ENCODE measurements around the gene TRIM66.
A peak's percentile ranks its signal among the peaks of the same experiment; 100 is the strongest.

The TRIM66 gene

DNA sequence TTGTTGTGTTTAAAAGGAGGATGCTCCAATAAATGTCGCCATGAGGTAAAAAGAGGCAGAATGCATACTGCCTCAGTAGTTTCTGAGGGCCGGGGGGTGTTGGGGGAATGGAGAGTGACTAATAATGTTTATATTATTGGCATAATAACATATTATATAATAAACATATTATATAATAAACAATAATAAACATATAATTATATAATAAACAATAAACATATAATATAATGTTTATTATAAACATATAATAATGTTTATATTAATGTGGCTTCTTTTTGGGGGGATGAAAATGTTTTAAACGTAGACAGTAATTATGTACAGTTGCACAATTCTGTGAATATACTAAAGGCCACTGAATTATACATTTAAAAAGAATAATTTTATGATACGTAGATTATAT lies 35.6 kb downstream of the TRIM66 start:
- no peak for DNase-seq

- no peak for DNase-seq
These were observed 40.1 kb downstream of the TRIM66 start for GRCh38 chr11:8642196-8642841.

GRCh38 chr11:8641332-8641731 lies 41.1 kb downstream of the TRIM66 start:
- no peak for DNase-seq

- DNase-seq, result no peak
These were observed 42.1 kb downstream of the TRIM66 start for GRCh38 chr11:8640267-8640906.

DNA sequence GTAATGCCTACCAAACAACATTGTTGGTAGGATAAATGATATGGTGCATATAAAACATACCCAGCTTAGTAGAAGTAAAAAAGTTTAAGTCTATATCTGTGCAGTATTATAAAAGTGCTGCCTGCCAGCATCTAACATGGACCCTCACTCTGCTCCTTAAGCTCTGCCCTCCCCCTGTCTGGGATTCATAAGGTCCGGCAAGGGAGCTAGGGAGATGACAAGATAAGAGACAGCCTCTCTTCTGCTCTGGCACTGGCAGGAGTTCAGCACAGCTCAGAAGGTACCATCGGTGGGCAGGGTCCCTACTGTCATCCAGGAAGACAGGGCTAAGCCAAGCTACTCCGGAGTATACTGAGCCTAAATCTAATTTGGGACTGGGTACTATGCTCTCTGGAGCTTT lies 42.8 kb downstream of the TRIM66 start:
- DNase-seq, result no peak

DNA sequence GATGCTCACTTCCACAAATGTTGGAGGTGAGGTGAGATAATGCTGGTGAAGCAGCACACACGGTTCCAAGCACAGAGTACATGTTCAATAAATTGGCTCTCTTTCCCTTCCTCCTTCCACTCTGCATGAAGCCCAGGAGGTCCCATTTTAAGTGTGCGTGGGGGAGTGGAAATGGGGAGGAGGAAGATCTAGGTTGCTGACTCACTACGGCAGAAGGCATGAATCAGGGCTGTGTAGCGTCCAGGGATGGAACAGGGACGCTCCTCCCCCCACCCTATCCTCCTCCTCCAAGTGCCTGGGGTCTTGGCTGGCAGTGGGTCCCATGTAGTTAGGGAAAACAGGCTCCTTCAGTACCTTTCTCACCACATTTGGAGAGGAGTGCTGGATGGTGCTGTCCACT lies 44.2 kb downstream of the TRIM66 start:
- DNase-seq, result no peak

GRCh38 chr11:8636127-8636526 lies 46.3 kb downstream of the TRIM66 start:
- no peak for DNase-seq

GRCh38 chr11:8634498-8634897 lies 48.0 kb downstream of the TRIM66 start:
- DNase-seq, result no peak

- no peak for DNase-seq
These were observed 50.9 kb downstream of the TRIM66 start for GRCh38 chr11:8631395-8632118.

- DNase-seq, result no peak
These were observed 57.8 kb downstream of the TRIM66 start for GRCh38 chr11:8624698-8625097.

- DNase-seq, result no peak
These were observed 61.3 kb downstream of the TRIM66 start for GRCh38 chr11:8621147-8621546.

DNA sequence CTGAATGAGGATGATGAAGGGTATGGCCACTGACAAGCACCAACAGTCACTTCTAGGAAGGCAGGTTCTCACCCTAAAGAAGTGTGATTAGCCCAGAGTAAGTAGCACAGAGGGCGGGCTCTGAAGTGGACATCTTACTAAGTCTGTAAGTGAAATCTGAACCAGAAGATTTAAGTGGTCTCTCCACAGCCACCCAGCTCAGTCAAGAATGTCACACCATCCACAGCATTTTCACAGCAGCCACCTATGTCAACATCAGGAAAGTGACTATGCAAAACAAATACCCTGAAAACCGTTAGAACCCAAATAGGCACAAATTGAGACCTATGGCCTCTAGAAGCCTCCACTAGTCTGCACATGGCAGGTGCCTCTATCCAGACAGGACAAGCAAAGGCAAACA lies 65.4 kb downstream of the TRIM66 start:
- no peak for DNase-seq

DNA sequence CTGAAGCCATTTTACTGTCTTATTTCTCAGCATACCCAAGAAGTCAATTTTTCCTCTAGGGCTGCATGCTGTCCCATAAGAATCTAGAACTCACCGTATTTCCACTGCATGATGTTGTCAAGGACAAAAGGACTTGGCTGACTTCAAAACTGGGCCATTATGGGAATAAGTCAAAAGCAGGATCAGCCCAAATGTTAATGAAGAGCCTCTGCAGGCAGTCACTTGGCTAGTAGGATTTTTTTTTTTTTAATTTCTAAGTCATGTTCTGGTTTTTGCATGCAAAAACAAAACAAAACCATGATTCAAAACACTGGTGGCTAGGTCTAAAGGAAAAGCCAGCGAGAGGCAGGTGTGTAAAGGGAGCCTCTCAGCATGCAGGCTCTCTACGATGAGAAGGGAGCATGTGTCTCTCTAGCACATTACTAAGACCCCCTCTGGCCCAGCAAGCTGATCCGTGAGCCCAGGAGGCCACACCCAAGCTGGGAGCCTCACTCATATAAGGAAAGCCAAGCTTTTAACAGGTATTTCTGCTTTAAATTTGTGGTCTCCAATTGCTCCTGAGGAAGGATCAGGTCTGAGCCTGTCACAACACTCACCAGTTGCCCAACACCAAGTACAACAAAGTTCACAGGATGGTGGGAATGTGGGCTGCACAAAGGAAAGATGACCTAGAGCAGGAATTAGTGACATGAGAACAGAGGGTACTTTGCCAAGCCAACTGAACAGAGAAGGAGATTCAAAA lies 67.0 kb downstream of the TRIM66 start:
- no peak for DNase-seq

GRCh38 chr11:8614497-8614896 lies 68.0 kb downstream of the TRIM66 start:
- no peak for DNase-seq

- no peak for DNase-seq
These were observed 69.4 kb downstream of the TRIM66 start for GRCh38 chr11:8613036-8613435.

GRCh38 chr11:8612522-8612921 lies 69.9 kb downstream of the TRIM66 start:
- no peak for DNase-seq

DNA sequence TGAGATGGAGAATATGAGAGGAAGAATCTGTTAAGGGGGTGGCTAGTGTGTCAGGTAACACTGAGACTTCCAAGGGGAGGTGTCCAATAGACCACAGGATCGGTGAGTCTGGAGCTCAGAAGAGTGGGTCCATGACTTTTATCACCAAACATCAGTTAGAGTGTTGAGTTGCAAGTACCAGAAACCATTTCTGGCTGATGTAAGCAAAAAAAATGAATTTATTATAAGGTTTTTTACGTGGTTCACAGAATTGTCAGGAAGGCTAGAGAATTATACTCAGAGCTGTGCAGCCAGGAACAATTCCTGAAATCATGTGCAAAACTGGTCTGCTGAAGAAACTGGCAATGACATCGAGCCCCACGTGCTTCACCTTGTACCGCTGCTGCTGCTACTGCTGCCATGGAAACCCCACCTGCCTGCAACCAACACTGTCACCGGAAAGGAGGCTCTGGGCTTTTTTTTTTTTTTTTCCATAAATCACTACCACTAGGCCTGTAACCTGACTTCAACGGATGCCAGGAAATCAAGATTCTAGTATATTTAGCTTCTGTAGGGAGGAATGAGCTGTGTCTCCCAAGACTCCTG lies 71.8 kb downstream of the TRIM66 start:
- DNase-seq, result peak; percentile 37

- no peak for DNase-seq
These were observed 73.8 kb downstream of the TRIM66 start for GRCh38 chr11:8608652-8609051.

DNA sequence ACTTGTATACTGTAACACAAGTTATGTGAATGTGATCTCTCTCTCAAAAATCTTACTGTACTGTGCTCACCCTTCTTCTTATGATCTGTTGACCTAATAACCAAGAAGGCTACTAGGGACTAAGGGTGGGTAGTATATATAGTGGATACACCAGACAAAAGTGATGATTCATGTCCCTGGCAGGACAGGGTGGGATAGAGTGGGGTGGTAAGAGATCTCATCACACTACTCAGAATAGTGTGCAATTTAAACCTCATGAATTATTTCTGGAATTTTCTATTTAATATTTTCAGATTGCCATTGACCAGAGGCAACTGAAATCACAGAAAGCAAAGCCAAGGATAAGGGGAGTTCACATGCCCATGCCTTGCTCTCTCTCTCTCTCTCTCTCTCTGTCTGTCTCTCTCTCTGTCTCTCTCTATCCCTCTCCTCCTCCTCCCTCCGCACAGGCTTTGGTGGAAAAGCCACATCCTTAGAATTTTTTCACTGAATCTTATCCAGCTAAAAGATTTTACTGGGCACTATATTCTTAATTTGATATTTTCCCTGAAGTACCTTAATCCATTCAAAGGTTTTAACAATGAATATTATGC lies 76.4 kb downstream of the TRIM66 start:
- DNase-seq, result no peak

GRCh38 chr11:8604078-8604723 lies 78.3 kb downstream of the TRIM66 start:
- no peak for DNase-seq

DNA sequence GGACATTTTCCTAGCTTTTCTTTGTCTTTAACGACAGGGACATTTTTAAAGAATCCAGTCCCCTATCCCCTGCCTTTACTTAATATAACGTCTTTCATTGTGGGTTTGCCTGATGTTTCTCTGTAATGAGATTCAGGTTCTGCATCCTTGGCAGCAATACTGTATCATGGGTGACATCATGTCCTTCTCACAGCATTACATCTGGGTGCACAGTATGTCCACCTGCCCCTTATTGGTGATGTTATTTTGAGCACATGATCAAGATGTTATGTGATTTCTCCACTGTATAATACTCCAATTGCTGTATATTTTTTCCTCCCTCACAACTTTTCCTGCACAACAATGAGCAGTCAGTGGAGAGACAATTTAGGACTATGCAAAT lies 78.8 kb downstream of the TRIM66 start:
- no peak for DNase-seq
